Stimulated activated CD4-positive, alpha-beta T cell treated with anti-CD3 and anti-CD28 coated beads, Interleukin-1b, Interleukin-23, amount 100 ng/mL, for 1 hour (primary cell): ENCODE results near the gene RDH16.
"Not testable (repeated sequence)": the region's sequence is repeated elsewhere in the genome, so short reads cannot be mapped to it uniquely, and the experiment has no call there.

Experiments
- DNase-seq, 2 donors: peaks; one replicate each; pipeline ENCODE4 v3.0.0-alpha.2; 2020; ENCODE audit warnings: low read depth in 2 of 2

RDH16 gene

GRCh38 chr12:56918139-56918538 is 39.3 kb downstream of the RDH16 start:
- DNase-seq = not testable (repeated sequence)

- no peak for DNase-seq
These were observed 40.4 kb downstream of the RDH16 start for GRCh38 chr12:56916996-56917333.

GRCh38 chr12:56916296-56916995 is 41.0 kb downstream of the RDH16 start:
- no peak for DNase-seq

DNA sequence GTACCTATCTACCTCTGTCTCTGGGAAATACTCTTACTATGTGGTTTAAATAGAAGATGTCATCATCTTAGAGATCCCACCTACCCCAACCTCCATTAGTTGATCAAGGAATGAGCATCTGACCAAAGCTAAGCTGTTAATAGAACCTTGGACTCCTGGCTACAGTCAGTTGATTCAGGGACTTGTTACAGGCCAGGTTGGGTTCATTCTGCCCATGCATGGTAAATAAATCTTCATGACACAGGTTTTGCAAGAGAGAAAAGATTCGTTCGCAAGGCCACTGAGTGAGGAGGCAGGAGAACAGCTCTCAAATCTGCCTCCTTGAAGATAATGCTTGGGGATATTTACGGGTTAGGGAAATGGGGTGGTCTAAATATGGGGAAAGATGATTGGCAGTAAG is 42.7 kb downstream of the RDH16 start:
- no peak for DNase-seq

DNA sequence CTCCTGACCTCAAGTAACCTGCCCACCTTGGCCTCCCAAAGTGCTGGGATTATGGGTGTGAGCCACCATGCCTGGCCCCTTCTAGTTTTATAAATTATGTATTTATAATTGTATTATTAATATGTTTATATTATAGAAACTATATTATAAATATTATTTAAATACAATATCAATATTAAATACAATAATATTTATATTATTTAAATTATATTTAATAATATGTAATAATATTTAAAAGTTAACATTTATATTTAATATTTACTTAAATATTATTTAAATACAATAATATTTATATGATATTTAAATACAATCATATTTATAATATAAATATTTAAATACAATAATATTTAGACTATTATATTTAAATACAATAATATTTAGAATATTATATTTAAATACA is 43.2 kb downstream of the RDH16 start:
- no peak for DNase-seq

DNA sequence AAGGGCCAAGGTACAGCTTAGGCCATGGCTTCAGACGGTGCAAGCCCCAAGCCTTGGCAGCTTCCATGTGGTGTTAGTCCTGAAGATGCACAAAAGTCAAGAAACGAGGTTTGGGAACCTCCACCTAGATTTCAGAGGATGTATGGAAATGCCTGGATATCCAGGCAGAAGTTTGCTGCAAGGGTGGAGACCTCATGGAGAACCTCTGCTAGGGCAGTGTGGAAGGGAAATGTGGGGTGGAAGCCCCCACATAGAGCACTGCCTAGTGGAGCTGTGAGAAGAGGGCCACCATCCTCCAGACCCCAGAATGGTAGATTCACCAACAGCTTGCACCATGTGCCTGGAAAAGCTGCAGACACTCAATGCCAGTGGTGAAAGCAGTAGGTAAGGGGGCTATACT is 48.0 kb downstream of the RDH16 start:
- not testable (repeated sequence) for DNase-seq

GRCh38 chr12:56908136-56908535 is 49.3 kb downstream of the RDH16 start:
- DNase-seq = no peak

- no peak for DNase-seq
These were observed 51.6 kb downstream of the RDH16 start for GRCh38 chr12:56905852-56906251.

DNA sequence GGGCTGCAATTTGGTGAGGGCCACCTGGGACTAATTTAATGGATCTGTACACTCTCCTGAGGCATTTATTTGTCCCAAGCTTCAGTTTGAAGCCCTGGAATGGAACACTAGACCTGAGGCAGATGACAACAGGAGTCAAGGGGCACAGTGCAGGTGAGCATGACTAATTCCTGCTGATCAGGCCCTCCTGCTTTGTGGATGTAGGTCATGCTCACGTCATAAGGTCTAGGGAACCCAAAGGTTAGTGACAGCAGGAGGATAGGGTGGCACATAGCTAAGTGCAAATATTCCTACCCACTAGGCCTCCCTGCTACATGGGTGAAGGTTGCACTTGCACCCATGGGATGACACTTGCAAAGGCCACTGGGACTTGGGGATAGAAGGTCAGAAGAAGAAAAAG is 54.0 kb downstream of the RDH16 start:
- no peak for DNase-seq
